ENCODE measurements around the gene TM9SF2. TPM values are rescaled to one million over a fixed set of nuclear protein-coding genes. Genes with fewer than 3 reads are reported as not detected.

The TM9SF2 gene
- total and polyA plus RNA-seq, 2 donors from 2014 or later = 88.3 to 144 TPM

GRCh38 chr13:99542788-99543406, 41.6 kb downstream of the TM9SF2 start:
- Histone ChIP-seq H3K27ac (ENCODE audit: low read depth in 2 of 2, low read length in 2 of 2) (no peak overlapping the region), H3K9ac (ENCODE audit: low read length in 3 of 3) (no peak overlapping the region), H3K27me3 (ENCODE audit: control insufficient read depth, insufficient read depth, low read length) (no peaks in the 10 kb centered on the region), H3K4me3 (ENCODE audit: low read length in 3 of 3) (no peak overlapping the region), H3K4me1 (ENCODE audit: control insufficient read depth in 2 of 3, insufficient read depth in 2 of 3, low read depth in 1 of 3, low read length in 3 of 3) (no peaks in the 10 kb centered on the region), H3K9me3 (ENCODE audit: control insufficient read depth in 2 of 3, insufficient read depth in 1 of 3, low read length in 3 of 3) (no peaks in the 10 kb centered on the region), H3K36me3 (ENCODE audit: control insufficient read depth in 2 of 3, insufficient read depth in 3 of 3, low read length in 3 of 3) (peaks cover 7 to 36% (median 24%) of the 10 kb centered on the region in 3 donors)
- TF ChIP-seq, protein P1, sequence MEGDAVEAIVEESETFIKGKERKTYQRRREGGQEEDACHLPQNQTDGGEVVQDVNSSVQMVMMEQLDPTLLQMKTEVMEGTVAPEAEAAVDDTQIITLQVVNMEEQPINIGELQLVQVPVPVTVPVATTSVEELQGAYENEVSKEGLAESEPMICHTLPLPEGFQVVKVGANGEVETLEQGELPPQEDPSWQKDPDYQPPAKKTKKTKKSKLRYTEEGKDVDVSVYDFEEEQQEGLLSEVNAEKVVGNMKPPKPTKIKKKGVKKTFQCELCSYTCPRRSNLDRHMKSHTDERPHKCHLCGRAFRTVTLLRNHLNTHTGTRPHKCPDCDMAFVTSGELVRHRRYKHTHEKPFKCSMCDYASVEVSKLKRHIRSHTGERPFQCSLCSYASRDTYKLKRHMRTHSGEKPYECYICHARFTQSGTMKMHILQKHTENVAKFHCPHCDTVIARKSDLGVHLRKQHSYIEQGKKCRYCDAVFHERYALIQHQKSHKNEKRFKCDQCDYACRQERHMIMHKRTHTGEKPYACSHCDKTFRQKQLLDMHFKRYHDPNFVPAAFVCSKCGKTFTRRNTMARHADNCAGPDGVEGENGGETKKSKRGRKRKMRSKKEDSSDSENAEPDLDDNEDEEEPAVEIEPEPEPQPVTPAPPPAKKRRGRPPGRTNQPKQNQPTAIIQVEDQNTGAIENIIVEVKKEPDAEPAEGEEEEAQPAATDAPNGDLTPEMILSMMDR (IDR thresholded peaks at IDR 0.05; ENCODE audit: borderline replicate concordance, extremely low read depth, insufficient read depth) = no peak
- intact Hi-C loops (cut with DNase I) = no loop called here
- FAIRE-seq (no peak), DNase-seq (no peak)

- FAIRE-seq (no peak), DNase-seq (no peak)
- no peaks in the 10 kb centered on the region for H3K4me1 ChIP-seq (ENCODE audit: control insufficient read depth in 2 of 3, insufficient read depth in 2 of 3, low read depth in 1 of 3, low read length in 3 of 3)
- intact Hi-C loops (cut with DNase I) = no loop called here
- H3K9ac ChIP-seq (ENCODE audit: low read length in 3 of 3) = no peak overlapping the region
- no peak overlapping the region for H3K27ac ChIP-seq (ENCODE audit: low read depth in 2 of 2, low read length in 2 of 2)
- TF ChIP-seq, protein P1 (IDR thresholded peaks at IDR 0.05; ENCODE audit: borderline replicate concordance, extremely low read depth, insufficient read depth) = no peak
- H3K27me3 ChIP-seq (ENCODE audit: control insufficient read depth, insufficient read depth, low read length) = no peaks in the 10 kb centered on the region
- H3K9me3 ChIP-seq (ENCODE audit: control insufficient read depth in 2 of 3, insufficient read depth in 1 of 3, low read length in 3 of 3) = no peaks in the 10 kb centered on the region
- H3K36me3 ChIP-seq (ENCODE audit: control insufficient read depth in 2 of 3, insufficient read depth in 3 of 3, low read length in 3 of 3) = peaks cover 7 to 47% (median 28%) of the 10 kb centered on the region in 3 donors
- H3K4me3 ChIP-seq (ENCODE audit: low read length in 3 of 3) = no peak overlapping the region
These were observed 44.1 kb downstream of the TM9SF2 start for GRCh38 chr13:99545361-99545760.

DNA sequence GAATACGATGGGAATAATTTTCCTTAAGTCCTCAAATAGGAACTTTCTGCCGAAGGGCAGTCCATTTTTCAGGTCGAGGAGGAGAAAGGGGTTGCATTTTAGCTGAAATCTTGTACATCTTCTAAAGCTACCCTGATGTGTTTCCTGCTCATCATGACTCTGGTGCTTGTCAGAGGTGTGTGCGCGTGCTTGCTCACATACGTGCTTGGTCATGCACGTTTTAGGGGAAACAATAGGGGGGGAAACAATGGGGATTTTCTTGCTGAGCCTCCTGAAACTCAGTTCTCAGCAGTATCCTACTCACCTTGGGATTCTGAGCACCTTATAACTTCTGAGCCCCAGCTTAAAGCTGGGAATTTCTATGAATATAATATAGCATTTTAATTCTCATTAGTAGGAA, 44.7 kb downstream of the TM9SF2 start:
- Histone ChIP-seq H3K4me1 (ENCODE audit: control insufficient read depth in 2 of 3, insufficient read depth in 2 of 3, low read depth in 1 of 3, low read length in 3 of 3) (no peaks in the 10 kb centered on the region), H3K9ac (ENCODE audit: low read length in 3 of 3) (no peak overlapping the region), H3K36me3 (ENCODE audit: control insufficient read depth in 2 of 3, insufficient read depth in 3 of 3, low read length in 3 of 3) (peaks cover 6 to 47% (median 24%) of the 10 kb centered on the region in 3 donors), H3K27ac (ENCODE audit: low read depth in 2 of 2, low read length in 2 of 2) (no peak overlapping the region), H3K9me3 (ENCODE audit: control insufficient read depth in 2 of 3, insufficient read depth in 1 of 3, low read length in 3 of 3) (no peaks in the 10 kb centered on the region), H3K27me3 (ENCODE audit: control insufficient read depth, insufficient read depth, low read length) (no peaks in the 10 kb centered on the region), H3K4me3 (ENCODE audit: low read length in 3 of 3) (no peak overlapping the region)
- intact Hi-C loops (cut with DNase I) = no loop called here
- FAIRE-seq (no peak), DNase-seq (no peak)
- TF ChIP-seq, protein P1 (IDR thresholded peaks at IDR 0.05; ENCODE audit: borderline replicate concordance, extremely low read depth, insufficient read depth) = no peak

DNA sequence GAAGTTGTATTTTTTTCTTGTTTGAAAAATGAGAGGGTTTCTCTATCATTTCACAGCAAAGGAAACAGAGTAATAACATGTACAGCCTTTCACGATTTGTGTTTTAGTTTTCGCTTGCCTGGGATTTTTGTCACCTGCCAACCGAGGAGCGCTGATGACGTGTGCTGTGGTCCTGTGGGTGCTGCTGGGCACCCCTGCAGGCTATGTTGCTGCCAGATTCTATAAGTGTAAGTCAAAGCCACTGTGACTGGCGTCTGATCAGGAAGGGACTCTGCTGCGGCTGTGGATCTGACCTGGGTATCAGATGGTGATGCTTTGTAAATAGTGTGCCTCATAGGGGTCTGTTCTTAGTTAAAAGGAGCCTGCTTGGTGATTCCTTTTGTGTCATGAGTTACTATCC, 45.6 kb downstream of the TM9SF2 start:
- FAIRE-seq = no peak
- H3K4me1 ChIP-seq (ENCODE audit: control insufficient read depth in 2 of 3, insufficient read depth in 2 of 3, low read depth in 1 of 3, low read length in 3 of 3) = no peaks in the 10 kb centered on the region
- no peaks in the 10 kb centered on the region for H3K27me3 ChIP-seq (ENCODE audit: control insufficient read depth, insufficient read depth, low read length)
- H3K27ac ChIP-seq (ENCODE audit: low read depth in 2 of 2, low read length in 2 of 2) = no peak overlapping the region
- DNase-seq = no peak
- no peaks in the 10 kb centered on the region for H3K9me3 ChIP-seq (ENCODE audit: control insufficient read depth in 2 of 3, insufficient read depth in 1 of 3, low read length in 3 of 3)
- TF ChIP-seq, protein P1 (IDR thresholded peaks at IDR 0.05; ENCODE audit: borderline replicate concordance, extremely low read depth, insufficient read depth) = no peak
- H3K4me3 ChIP-seq (ENCODE audit: low read length in 3 of 3) = no peak overlapping the region
- no peak overlapping the region for H3K9ac ChIP-seq (ENCODE audit: low read length in 3 of 3)
- intact Hi-C loops (cut with DNase I) = no loop called here
- H3K36me3 ChIP-seq (ENCODE audit: control insufficient read depth in 2 of 3, insufficient read depth in 3 of 3, low read length in 3 of 3) = peaks cover 7 to 55% (median 28%) of the 10 kb centered on the region in 3 donors
